NAMALWA (cell line): ENCODE measurements around the gene ENG.
"Not testable (repeated sequence)": the region's sequence is repeated elsewhere in the genome, so short reads cannot be mapped to it uniquely, and the experiment has no call there.

Experiments used
- DNase-seq: peaks from one replicate; pipeline ENCODE4 v3.0.0-alpha.2; 2015; ENCODE audit warnings: low spot score

ENG gene

GRCh38 chr9:127878652-127879390 is 24.4 kb upstream of the ENG start:
- DNase-seq: no peak

- DNase-seq: no peak
Observed at GRCh38 chr9:127878001-127878651, 23.7 kb upstream of the ENG start.

GRCh38 chr9:127877566-127877998 is 23.1 kb upstream of the ENG start, which contains the start of gene AK1:
Gene AK1, minus strand, starts transcription at chr9:127877675. Its CDS starts 3,058 bp downstream, at chr9:127874617.
- DNase-seq: no peak

GRCh38 chr9:127876764-127877562 is 22.5 kb upstream of the ENG start:
- DNase-seq: no peak

GRCh38 chr9:127876026-127876763 is 21.7 kb upstream of the ENG start:
- DNase-seq: no peak

GRCh38 chr9:127875306-127875966 is 21.0 kb upstream of the ENG start:
- no peak for DNase-seq

- DNase-seq: no peak
Observed at GRCh38 chr9:127874301-127875221, 20.1 kb upstream of the ENG start.

GRCh38 chr9:127873886-127874285 is 19.4 kb upstream of the ENG start:
- DNase-seq: no peak

- no peak for DNase-seq
Observed at GRCh38 chr9:127873223-127873691, 18.8 kb upstream of the ENG start.

- no peak for DNase-seq
Observed at GRCh38 chr9:127872369-127873222, 18.1 kb upstream of the ENG start.

GRCh38 chr9:127871531-127871930 is 17.1 kb upstream of the ENG start:
- no peak for DNase-seq

GRCh38 chr9:127870887-127871286 is 16.4 kb upstream of the ENG start:
- no peak for DNase-seq

- DNase-seq: not testable (repeated sequence)
Observed at GRCh38 chr9:127870153-127870491, 15.7 kb upstream of the ENG start.

GRCh38 chr9:127869310-127870152 is 15.1 kb upstream of the ENG start:
- DNase-seq: peak; percentile 91

GRCh38 chr9:127868278-127868902 is 13.9 kb upstream of the ENG start:
- DNase-seq: no peak

- DNase-seq: no peak
Observed at GRCh38 chr9:127867356-127868277, 13.2 kb upstream of the ENG start.

GRCh38 chr9:127866535-127866934 is 12.1 kb upstream of the ENG start:
- no peak for DNase-seq
